Measurements from ENCODE around the gene RAB40B. TPM values are rescaled to one million over a fixed set of nuclear protein-coding genes. Genes with fewer than 3 reads are reported as not detected.

The RAB40B gene
- total RNA-seq, 2 experiments from 2014 or later, result 21.4 to 22.1 TPM

- intact Hi-C loops (cut with micrococcal nuclease; ENCODE audit: unreplicated experiment), result no loop called here
- no peak overlapping the region for H3K4me3 ChIP-seq (ENCODE audit: low read depth, low read length, poor library complexity, severe bottlenecking)
- H2AFZ ChIP-seq (ENCODE audit: low read length), result no peak overlapping the region
- H3K36me3 ChIP-seq (ENCODE audit: insufficient read depth, low read length), result no peaks in the 10 kb centered on the region; the same call in 1 of the 2 replicates
- no peaks in the 10 kb centered on the region for H3K9me2 ChIP-seq (ENCODE audit: insufficient read depth, low read length)
- ChIA-PET POLR2A (interaction anchor here (0.7 kb wide), 1 partner anchor 229 kb away, joined by 3 read pairs; no protein-coding TSS in a partner anchor), CTCF (ENCODE audit: unreplicated experiment) (no interaction called here)
- H3K27ac ChIP-seq (ENCODE audit: low read depth, low read length, poor library complexity, severe bottlenecking), result no peak overlapping the region
- H3K79me2 ChIP-seq (ENCODE audit: insufficient read depth, low read depth, low read length), result no peaks in the 10 kb centered on the region
- peaks cover 11% of the 10 kb centered on the region for H3K4me1 ChIP-seq (ENCODE audit: insufficient read depth, low read length, poor library complexity, severe bottlenecking)
- no peaks in the 10 kb centered on the region for H4K20me1 ChIP-seq (ENCODE audit: insufficient read depth, low read length)
- DNase-seq (ENCODE audit: low spot score), result no peak
- TF ChIP-seq EZH2phosphoT487 (IDR thresholded peaks at IDR 0.05; ENCODE audit: borderline replicate concordance, low read depth, low read length), result no peak
- TF ChIP-seq, protein P1, sequence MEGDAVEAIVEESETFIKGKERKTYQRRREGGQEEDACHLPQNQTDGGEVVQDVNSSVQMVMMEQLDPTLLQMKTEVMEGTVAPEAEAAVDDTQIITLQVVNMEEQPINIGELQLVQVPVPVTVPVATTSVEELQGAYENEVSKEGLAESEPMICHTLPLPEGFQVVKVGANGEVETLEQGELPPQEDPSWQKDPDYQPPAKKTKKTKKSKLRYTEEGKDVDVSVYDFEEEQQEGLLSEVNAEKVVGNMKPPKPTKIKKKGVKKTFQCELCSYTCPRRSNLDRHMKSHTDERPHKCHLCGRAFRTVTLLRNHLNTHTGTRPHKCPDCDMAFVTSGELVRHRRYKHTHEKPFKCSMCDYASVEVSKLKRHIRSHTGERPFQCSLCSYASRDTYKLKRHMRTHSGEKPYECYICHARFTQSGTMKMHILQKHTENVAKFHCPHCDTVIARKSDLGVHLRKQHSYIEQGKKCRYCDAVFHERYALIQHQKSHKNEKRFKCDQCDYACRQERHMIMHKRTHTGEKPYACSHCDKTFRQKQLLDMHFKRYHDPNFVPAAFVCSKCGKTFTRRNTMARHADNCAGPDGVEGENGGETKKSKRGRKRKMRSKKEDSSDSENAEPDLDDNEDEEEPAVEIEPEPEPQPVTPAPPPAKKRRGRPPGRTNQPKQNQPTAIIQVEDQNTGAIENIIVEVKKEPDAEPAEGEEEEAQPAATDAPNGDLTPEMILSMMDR (conservative IDR thresholded peaks at IDR 0.05; ENCODE audit: low read length), result no peak
- no peak overlapping the region for H3K4me2 ChIP-seq (ENCODE audit: low read length)
- no TSS peak for BruUV-seq (replicated peaks)
- H3K9me3 ChIP-seq (ENCODE audit: low read length), result peaks cover 18% of the 10 kb centered on the region
These were observed 3.9 kb downstream of the RAB40B start for GRCh38 chr17:82694647-82695046.

GRCh38 chr17:82693168-82693867 lies 5.2 kb downstream of the RAB40B start:
- intact Hi-C loops (cut with micrococcal nuclease; ENCODE audit: unreplicated experiment), result no loop called here
- H3K9me2 ChIP-seq (ENCODE audit: insufficient read depth, low read length), result no peaks in the 10 kb centered on the region
- no TSS peak for BruUV-seq (replicated peaks)
- H3K79me2 ChIP-seq (ENCODE audit: insufficient read depth, low read depth, low read length), result no peaks in the 10 kb centered on the region
- no peak for DNase-seq (ENCODE audit: low spot score)
- no peak overlapping the region for H3K4me2 ChIP-seq (ENCODE audit: low read length)
- H3K9me3 ChIP-seq (ENCODE audit: low read length), result peaks cover 18% of the 10 kb centered on the region
- no peak for TF ChIP-seq EZH2phosphoT487 (IDR thresholded peaks at IDR 0.05; ENCODE audit: borderline replicate concordance, low read depth, low read length)
- TF ChIP-seq, protein P1 (conservative IDR thresholded peaks at IDR 0.05; ENCODE audit: low read length), result no peak
- H4K20me1 ChIP-seq (ENCODE audit: insufficient read depth, low read length), result no peaks in the 10 kb centered on the region
- H3K4me1 ChIP-seq (ENCODE audit: insufficient read depth, low read length, poor library complexity, severe bottlenecking), result peaks cover 11% of the 10 kb centered on the region
- H3K27ac ChIP-seq (ENCODE audit: low read depth, low read length, poor library complexity, severe bottlenecking), result no peak overlapping the region
- CTCF ChIA-PET (ENCODE audit: unreplicated experiment), result no interaction called here
- POLR2A ChIA-PET, result no interaction called here
- no peaks in the 10 kb centered on the region; the same call in 1 of the 2 replicates for H3K36me3 ChIP-seq (ENCODE audit: insufficient read depth, low read length)
- H3K4me3 ChIP-seq (ENCODE audit: low read depth, low read length, poor library complexity, severe bottlenecking), result no peak overlapping the region
- no peak overlapping the region for H2AFZ ChIP-seq (ENCODE audit: low read length)

GRCh38 chr17:82692268-82692667 lies 6.2 kb downstream of the RAB40B start:
- POLR2A ChIA-PET, result no interaction called here
- intact Hi-C loops (cut with micrococcal nuclease; ENCODE audit: unreplicated experiment), result no loop called here
- CTCF ChIA-PET (ENCODE audit: unreplicated experiment), result interaction anchor here (0.9 kb wide), 1 partner anchor 8 kb away, joined by 3 read pairs; no protein-coding TSS in a partner anchor
- Histone ChIP-seq H3K4me1 (ENCODE audit: insufficient read depth, low read length, poor library complexity, severe bottlenecking) (peaks cover 4% of the 10 kb centered on the region), H3K9me3 (ENCODE audit: low read length) (peaks cover 18% of the 10 kb centered on the region), H4K20me1 (ENCODE audit: insufficient read depth, low read length) (no peaks in the 10 kb centered on the region), H3K4me3 (ENCODE audit: low read depth, low read length, poor library complexity, severe bottlenecking) (no peak overlapping the region), H3K27ac (ENCODE audit: low read depth, low read length, poor library complexity, severe bottlenecking) (no peak overlapping the region), H2AFZ (ENCODE audit: low read length) (no peak overlapping the region), H3K9me2 (ENCODE audit: insufficient read depth, low read length) (no peaks in the 10 kb centered on the region), H3K36me3 (ENCODE audit: insufficient read depth, low read length) (no peaks in the 10 kb centered on the region; the same call in 1 of the 2 replicates), H3K79me2 (ENCODE audit: insufficient read depth, low read depth, low read length) (no peaks in the 10 kb centered on the region), H3K4me2 (ENCODE audit: low read length) (no peak overlapping the region)
- DNase-seq (ENCODE audit: low spot score), result no peak
- TF ChIP-seq, protein P1 (conservative IDR thresholded peaks at IDR 0.05; ENCODE audit: low read length), result no peak
- no peak for TF ChIP-seq EZH2phosphoT487 (IDR thresholded peaks at IDR 0.05; ENCODE audit: borderline replicate concordance, low read depth, low read length)
- BruUV-seq (replicated peaks), result no TSS peak

Measured in OCI-LY7 (cell line).